Brain microvascular endothelial cell (primary cell): Measurements from ENCODE around the gene KRTCAP2.
"Not testable (repeated sequence)": the region's sequence is repeated elsewhere in the genome, so short reads cannot be mapped to it uniquely, and the experiment has no call there.

Source experiments
- DNase-seq: peaks from one replicate; pipeline ENCODE4 v3.0.0-alpha.2; 2020
- H3K27ac ChIP-seq: fragments of 250-450 bp; sonication (Bioruptor Pico); 2 replicates; pipeline ENCODE4 v1.5.1; 2020; ENCODE audit warnings: mild to moderate bottlenecking, moderate library complexity
- H3K27me3 ChIP-seq: fragments of 250-450 bp; sonication (Bioruptor Pico); replicated peaks from 2 replicates; pipeline ENCODE4 v1.5.1; 2020; ENCODE audit warnings: mild to moderate bottlenecking
- H3K36me3 ChIP-seq: fragments of 250-450 bp; sonication (Bioruptor Pico); replicated peaks from 2 replicates; pipeline ENCODE4 v1.5.1; 2020; ENCODE audit warnings: mild to moderate bottlenecking
- H3K4me3 ChIP-seq: 2 replicates; pipeline ENCODE4 v1.5.1; 2011; ENCODE audit warnings: low read depth, mild to moderate bottlenecking, control low read depth, low read length, moderate library complexity
- CTCF ChIP-seq: IDR thresholded peaks from 2 replicates; pipeline ENCODE4 v1.5.1; 2011; ENCODE audit warnings: low read depth, mild to moderate bottlenecking, moderate library complexity, low read length, control low read depth, inconsistent platforms; ENCODE audit errors: missing control alignments
- in situ Hi-C: cut with HindIII; loops from 2 replicates; pipeline ENCODE4 v1.10.0; 2017; ENCODE audit warnings: low sequenced_read_pairs, low pct_ligation_motif_present

KRTCAP2 gene

GRCh38 chr1:155172732-155173477 lies at the start of gene KRTCAP2:
KRTCAP2 (minus strand) TSS chr1:155173304; CDS start chr1:155173224, 80 bp downstream.
- Histone ChIP-seq H3K36me3 (peaks cover 19% of the 10 kb centered on the region), H3K4me3 (peak within 1 kb of the TSS; percentile 96), H3K27me3 (no peaks in the 10 kb centered on the region), H3K27ac (peak within 1 kb of the TSS; percentile 90)
- TF ChIP-seq CTCF = peak; percentile 96
- peak; percentile 95 for DNase-seq
- in situ Hi-C loops = no loop called here

- in situ Hi-C loops, H3K36me3 ChIP-seq, DNase-seq, H3K27me3 ChIP-seq, H3K4me3 ChIP-seq, H3K27ac ChIP-seq: not testable (repeated sequence)
Measured at GRCh38 chr1:155220211-155220965, 47.3 kb upstream of the KRTCAP2 start.

DNA sequence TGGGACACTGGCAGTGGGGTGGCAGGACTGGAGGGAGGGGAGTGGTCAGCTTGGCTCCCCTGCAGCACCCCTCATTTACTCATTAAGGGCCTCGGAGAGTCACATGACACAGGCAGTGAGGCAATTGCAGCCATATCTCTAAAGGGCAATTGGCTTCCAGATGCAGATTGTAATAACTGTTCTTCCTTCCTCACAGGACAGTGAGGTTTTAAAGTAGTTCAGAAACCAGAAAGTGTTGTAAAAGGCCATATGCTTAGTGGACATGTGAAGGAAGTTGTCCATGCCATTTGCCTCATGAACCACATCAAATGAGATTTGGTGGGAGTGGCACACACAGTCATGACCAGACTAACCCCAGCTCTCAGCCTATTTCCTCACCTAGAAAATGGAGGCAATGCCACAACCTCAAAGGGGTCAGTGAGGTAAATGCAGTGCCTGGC lies 46.5 kb upstream of the KRTCAP2 start:
- TF ChIP-seq CTCF = no peak
- in situ Hi-C loops = no loop called here
- no peak overlapping the region for H3K4me3 ChIP-seq
- H3K27ac ChIP-seq = no peak overlapping the region
- no peak for DNase-seq
- no peaks in the 10 kb centered on the region for H3K27me3 ChIP-seq
- no peaks in the 10 kb centered on the region for H3K36me3 ChIP-seq

GRCh38 chr1:155218854-155219591 lies 45.9 kb upstream of the KRTCAP2 start:
- Histone ChIP-seq H3K4me3 (peak overlapping the region; percentile 3), H3K27me3 (no peaks in the 10 kb centered on the region), H3K27ac (no peak overlapping the region), H3K36me3 (no peaks in the 10 kb centered on the region)
- in situ Hi-C loops = no loop called here
- DNase-seq = peak; percentile 66
- TF ChIP-seq CTCF = no peak

DNA sequence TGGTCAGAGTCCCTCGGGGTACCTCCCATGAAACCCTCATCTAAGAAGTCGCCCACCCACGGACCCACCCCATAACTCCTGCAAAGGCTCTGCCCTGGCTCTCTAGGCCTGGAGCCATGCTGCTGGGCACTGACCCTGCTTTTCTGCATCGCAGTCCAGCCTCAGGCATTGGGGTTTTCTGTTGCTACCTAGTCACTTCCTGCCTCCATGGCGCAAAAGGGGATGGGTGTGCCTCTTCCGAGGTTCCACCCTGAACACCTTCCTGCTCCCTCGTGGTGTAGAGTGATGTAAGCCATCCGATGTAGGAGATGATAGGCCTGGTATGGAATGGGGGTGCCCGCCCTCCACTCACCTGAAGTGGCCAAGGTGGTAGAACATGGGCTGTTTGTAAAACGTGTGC lies 41.6 kb upstream of the KRTCAP2 start:
- H3K4me3 ChIP-seq, in situ Hi-C loops, H3K27ac ChIP-seq, H3K36me3 ChIP-seq, H3K27me3 ChIP-seq, DNase-seq: not testable (repeated sequence)

DNA sequence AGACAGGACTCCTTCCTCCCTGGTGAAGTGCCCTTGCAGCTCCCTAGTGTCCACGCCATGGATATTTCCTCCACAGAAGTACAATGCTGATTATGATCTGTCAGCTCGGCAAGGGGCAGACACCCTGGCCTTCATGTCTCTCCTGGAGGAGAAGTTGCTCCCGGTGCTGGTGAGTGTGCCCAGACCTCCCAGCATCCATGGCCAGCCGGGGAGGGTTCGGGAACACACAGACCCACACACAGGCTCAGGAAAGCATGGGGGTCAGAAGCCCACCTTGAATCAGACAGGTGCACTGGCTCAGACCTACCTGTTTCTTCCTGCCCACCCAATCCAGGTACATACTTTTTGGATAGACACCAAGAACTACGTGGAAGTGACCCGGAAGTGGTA lies 38.9 kb upstream of the KRTCAP2 start:
- H3K27ac ChIP-seq, H3K4me3 ChIP-seq, H3K27me3 ChIP-seq, in situ Hi-C loops, H3K36me3 ChIP-seq, DNase-seq: not testable (repeated sequence)

GRCh38 chr1:155211381-155212050 lies 38.4 kb upstream of the KRTCAP2 start:
- H3K4me3 ChIP-seq, in situ Hi-C loops, H3K27ac ChIP-seq: not testable (repeated sequence)

More at GRCh38 chr1:155211381-155212050, 38.4 kb upstream of the KRTCAP2 start:
- not testable (repeated sequence) for DNase-seq, H3K27me3 ChIP-seq, H3K36me3 ChIP-seq
